WTC11 (cell line): ENCODE results near the gene RABGAP1.

Source experiments
- ATF1 ChIP-seq: sonication (generic); formaldehyde crosslinking; IDR thresholded peaks from 2 replicates; pipeline ENCODE4 v1.8.1; 2023; ENCODE audit warnings: mild to moderate bottlenecking, moderate library complexity, missing genetic modification reagents
- CREB1 ChIP-seq: sonication (generic); formaldehyde crosslinking; IDR thresholded peaks from 2 replicates; pipeline ENCODE4 v1.8.0; 2023; ENCODE audit warnings: mild to moderate bottlenecking, missing genetic modification reagents
- E2F5 ChIP-seq: sonication (generic); formaldehyde crosslinking; IDR thresholded peaks from 2 replicates; pipeline ENCODE4 v1.8.1; 2022; ENCODE audit warnings: mild to moderate bottlenecking, moderate library complexity, missing genetic modification reagents
- ESRRA ChIP-seq: sonication (generic); formaldehyde crosslinking; IDR thresholded peaks from 2 replicates; pipeline ENCODE4 v1.8.1; 2022; ENCODE audit warnings: mild to moderate bottlenecking, missing genetic modification reagents, borderline replicate concordance
- GABPB1 ChIP-seq: sonication (generic); formaldehyde crosslinking; IDR thresholded peaks from 2 replicates; pipeline ENCODE4 v1.8.1; 2023; ENCODE audit warnings: mild to moderate bottlenecking, missing genetic modification reagents
- JUN ChIP-seq: sonication (generic); formaldehyde crosslinking; IDR thresholded peaks from 2 replicates; pipeline ENCODE4 v1.8.0; 2023; ENCODE audit warnings: mild to moderate bottlenecking, missing genetic modification reagents
- STAT6 ChIP-seq: sonication (generic); formaldehyde crosslinking; conservative IDR thresholded peaks from 2 replicates; pipeline ENCODE4 v1.8.1; 2023; ENCODE audit warnings: mild to moderate bottlenecking, low read depth, missing genetic modification reagents, moderate library complexity
- USF2 ChIP-seq: sonication (generic); formaldehyde crosslinking; IDR thresholded peaks from 2 replicates; pipeline ENCODE4 v1.8.1; 2023; ENCODE audit warnings: mild to moderate bottlenecking, missing genetic modification reagents, moderate library complexity
- ZBTB43 ChIP-seq: sonication (generic); formaldehyde crosslinking; IDR thresholded peaks from 2 replicates; pipeline ENCODE4 v1.8.1; 2023; ENCODE audit warnings: mild to moderate bottlenecking, missing genetic modification reagents
- TF ChIP-seq, protein P1 (sequence below): fragments of 200-600 bp; IDR thresholded peaks from 2 replicates; pipeline ENCODE4 v1.8.0; 2022; ENCODE audit warnings: antibody characterized with exemption
- TF ChIP-seq, protein P2 (sequence below): sonication (generic); formaldehyde crosslinking; IDR thresholded peaks from 2 replicates; pipeline ENCODE4 v1.8.1; 2022; ENCODE audit warnings: low read depth, missing genetic modification reagents, borderline replicate concordance
- TF ChIP-seq, protein P3 (sequence below): fragments of 250-450 bp; sonication (Bioruptor Pico); conservative IDR thresholded peaks from 2 replicates; pipeline ENCODE4 v1.9.0; 2021; ENCODE audit warnings: mild to moderate bottlenecking
- TF ChIP-seq, protein P4 (sequence below): sonication (generic); formaldehyde crosslinking; IDR thresholded peaks from 2 replicates; pipeline ENCODE4 v1.8.1; 2022; ENCODE audit warnings: missing genetic modification reagents, borderline replicate concordance

DNA sequence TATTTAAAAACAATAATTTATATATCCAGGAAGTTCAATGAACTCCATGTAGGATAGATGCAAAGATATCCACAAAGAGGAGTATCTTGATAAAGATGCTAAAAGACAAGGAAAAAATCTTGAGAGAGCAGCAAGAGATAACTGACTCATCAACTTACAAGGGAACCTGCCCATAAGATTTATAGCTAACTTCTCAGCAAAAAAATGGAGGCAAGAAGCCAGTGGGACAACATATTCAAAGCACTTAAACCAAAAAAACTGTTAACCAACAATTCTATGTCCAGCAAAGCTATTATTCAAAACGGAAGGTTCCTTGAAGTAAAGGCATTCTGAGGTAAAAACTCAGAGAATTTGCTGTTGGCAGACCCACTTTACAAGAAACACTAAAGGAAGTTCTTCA lies 20.3 kb downstream of the RABGAP1 start:
- TF ChIP-seq, protein P1, sequence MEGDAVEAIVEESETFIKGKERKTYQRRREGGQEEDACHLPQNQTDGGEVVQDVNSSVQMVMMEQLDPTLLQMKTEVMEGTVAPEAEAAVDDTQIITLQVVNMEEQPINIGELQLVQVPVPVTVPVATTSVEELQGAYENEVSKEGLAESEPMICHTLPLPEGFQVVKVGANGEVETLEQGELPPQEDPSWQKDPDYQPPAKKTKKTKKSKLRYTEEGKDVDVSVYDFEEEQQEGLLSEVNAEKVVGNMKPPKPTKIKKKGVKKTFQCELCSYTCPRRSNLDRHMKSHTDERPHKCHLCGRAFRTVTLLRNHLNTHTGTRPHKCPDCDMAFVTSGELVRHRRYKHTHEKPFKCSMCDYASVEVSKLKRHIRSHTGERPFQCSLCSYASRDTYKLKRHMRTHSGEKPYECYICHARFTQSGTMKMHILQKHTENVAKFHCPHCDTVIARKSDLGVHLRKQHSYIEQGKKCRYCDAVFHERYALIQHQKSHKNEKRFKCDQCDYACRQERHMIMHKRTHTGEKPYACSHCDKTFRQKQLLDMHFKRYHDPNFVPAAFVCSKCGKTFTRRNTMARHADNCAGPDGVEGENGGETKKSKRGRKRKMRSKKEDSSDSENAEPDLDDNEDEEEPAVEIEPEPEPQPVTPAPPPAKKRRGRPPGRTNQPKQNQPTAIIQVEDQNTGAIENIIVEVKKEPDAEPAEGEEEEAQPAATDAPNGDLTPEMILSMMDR, result no peak
- TF ChIP-seq GABPB1 (CRISPR knock-in tag), result no peak
- no peak for TF ChIP-seq CREB1 (CRISPR knock-in tag)
- TF ChIP-seq E2F5 (CRISPR knock-in tag), result no peak
- no peak for TF ChIP-seq USF2
- TF ChIP-seq, protein P2, sequence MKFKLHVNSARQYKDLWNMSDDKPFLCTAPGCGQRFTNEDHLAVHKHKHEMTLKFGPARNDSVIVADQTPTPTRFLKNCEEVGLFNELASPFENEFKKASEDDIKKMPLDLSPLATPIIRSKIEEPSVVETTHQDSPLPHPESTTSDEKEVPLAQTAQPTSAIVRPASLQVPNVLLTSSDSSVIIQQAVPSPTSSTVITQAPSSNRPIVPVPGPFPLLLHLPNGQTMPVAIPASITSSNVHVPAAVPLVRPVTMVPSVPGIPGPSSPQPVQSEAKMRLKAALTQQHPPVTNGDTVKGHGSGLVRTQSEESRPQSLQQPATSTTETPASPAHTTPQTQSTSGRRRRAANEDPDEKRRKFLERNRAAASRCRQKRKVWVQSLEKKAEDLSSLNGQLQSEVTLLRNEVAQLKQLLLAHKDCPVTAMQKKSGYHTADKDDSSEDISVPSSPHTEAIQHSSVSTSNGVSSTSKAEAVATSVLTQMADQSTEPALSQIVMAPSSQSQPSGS (CRISPR knock-in tag), result no peak
- TF ChIP-seq, protein P3, sequence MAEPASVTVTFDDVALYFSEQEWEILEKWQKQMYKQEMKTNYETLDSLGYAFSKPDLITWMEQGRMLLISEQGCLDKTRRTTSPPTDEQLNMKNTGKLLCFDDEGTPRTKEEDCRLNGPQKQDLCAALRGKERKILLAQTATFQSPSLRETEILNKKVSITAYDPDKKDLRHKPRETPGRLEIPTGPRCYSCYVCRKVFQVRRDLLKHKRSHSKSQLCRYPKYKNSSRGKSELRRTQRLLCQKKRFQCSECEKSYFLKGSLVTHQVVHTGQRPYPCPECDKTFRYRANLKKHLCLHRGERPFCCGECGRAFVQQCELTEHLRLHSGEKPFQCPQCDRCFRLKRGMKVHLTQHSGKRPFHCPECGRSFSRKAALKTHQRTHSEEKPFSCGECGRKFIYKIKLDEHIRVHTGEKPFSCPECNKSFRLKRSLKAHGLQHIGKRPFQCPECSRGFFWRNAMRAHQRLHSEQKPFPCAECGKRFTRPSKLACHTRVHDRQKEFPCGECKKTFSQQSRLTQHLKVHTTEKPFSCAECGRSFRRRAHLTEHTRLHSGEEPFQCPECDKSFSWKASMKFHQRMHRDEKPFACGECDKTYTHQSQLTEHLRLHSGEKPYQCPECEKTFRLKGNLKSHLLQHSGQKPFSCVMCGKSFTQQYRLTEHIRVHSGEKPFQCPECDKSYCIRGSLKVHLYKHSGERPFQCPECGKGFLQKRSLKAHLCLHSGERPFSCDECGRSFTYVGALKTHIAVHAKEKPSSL, result no peak
- no peak for TF ChIP-seq ZBTB43 (CRISPR knock-in tag)
- TF ChIP-seq, protein P4, sequence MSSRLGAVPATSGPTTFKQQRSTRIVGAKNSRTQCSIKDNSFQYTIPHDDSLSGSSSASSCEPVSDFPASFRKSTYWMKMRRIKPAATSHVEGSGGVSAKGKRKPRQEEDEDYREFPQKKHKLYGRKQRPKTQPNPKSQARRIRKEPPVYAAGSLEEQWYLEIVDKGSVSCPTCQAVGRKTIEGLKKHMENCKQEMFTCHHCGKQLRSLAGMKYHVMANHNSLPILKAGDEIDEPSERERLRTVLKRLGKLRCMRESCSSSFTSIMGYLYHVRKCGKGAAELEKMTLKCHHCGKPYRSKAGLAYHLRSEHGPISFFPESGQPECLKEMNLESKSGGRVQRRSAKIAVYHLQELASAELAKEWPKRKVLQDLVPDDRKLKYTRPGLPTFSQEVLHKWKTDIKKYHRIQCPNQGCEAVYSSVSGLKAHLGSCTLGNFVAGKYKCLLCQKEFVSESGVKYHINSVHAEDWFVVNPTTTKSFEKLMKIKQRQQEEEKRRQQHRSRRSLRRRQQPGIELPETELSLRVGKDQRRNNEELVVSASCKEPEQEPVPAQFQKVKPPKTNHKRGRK (CRISPR knock-in tag), result no peak
- no peak for TF ChIP-seq JUN (CRISPR knock-in tag)
- no peak for TF ChIP-seq ESRRA
- no peak for TF ChIP-seq ATF1 (CRISPR knock-in tag)
- no peak for TF ChIP-seq STAT6 (CRISPR knock-in tag)
